ENCODE results near the gene CABP1. TPM values are rescaled to one million over a fixed set of nuclear protein-coding genes. Genes with fewer than 3 reads are reported as not detected.

CABP1 gene
- total and polyA plus RNA-seq, 2 donors (not counting 3 experiments of a cell fraction or from before 2014, with no cell fraction given): 0.07 to 0.31 TPM

- DNase-seq (ENCODE audit: low read depth, low spot score) (no peak), FAIRE-seq (no peak)
- H3K4me3 ChIP-seq (replicated peaks in 1 of 3; ENCODE audit: insufficient read depth in 1 of 3, low read depth in 1 of 3, low read length in 3 of 3): no peak overlapping the region
- H3K9me3 ChIP-seq (replicated peaks; ENCODE audit: control insufficient read depth, insufficient read depth, low read length): no peaks in the 10 kb centered on the region
- H3K27ac ChIP-seq (ENCODE audit: insufficient read depth, low read depth, low read length): no peak overlapping the region
- TF ChIP-seq POLR2A (IDR thresholded peaks at IDR 0.05; ENCODE audit: low read depth, low read length): no peak
- no peak for TF ChIP-seq FOS (IDR thresholded peaks at IDR 0.05; ENCODE audit: borderline replicate concordance, insufficient read depth, low read length)
- TF ChIP-seq GATA2 (IDR thresholded peaks at IDR 0.05; ENCODE audit: insufficient read depth, insufficient read length, low read depth, low read length): no peak
- TF ChIP-seq CTCF (IDR thresholded peaks at IDR 0.05; ENCODE audit: extremely low read depth in 1 of 2, insufficient read depth in 1 of 2, low read depth in 1 of 2, low read length in 2 of 2): no peak
- TF ChIP-seq EZH2 (IDR thresholded peaks at IDR 0.05; ENCODE audit: borderline replicate concordance, low read depth, low read length, severe bottlenecking): no peak
- TF ChIP-seq JUN (IDR thresholded peaks at IDR 0.05; ENCODE audit: borderline replicate concordance, insufficient read depth, insufficient read length, low read depth): no peak
- TF ChIP-seq POLR2AphosphoS5 (IDR thresholded peaks at IDR 0.05; ENCODE audit: insufficient read depth, low read depth, low read length): no peak
- H3K79me2 ChIP-seq (ENCODE audit: control insufficient read depth, insufficient read depth, low read length): no peaks in the 10 kb centered on the region
- H4K20me1 ChIP-seq (replicated peaks; ENCODE audit: control insufficient read depth, extremely low read depth, insufficient read depth, low read length): no peaks in the 10 kb centered on the region
- no peak overlapping the region for H3K9ac ChIP-seq (replicated peaks; ENCODE audit: extremely low read depth, insufficient read depth, low read length)
- no peaks in the 10 kb centered on the region for H3K36me3 ChIP-seq (ENCODE audit: control insufficient read depth in 2 of 2, extremely low read depth in 1 of 2, insufficient read depth in 2 of 2, low read length in 2 of 2)
- no peaks in the 10 kb centered on the region for H3K9me1 ChIP-seq (replicated peaks; ENCODE audit: control insufficient read depth, extremely low read depth, insufficient read depth, low read length)
- dilution Hi-C loops (cut with MboI; ENCODE audit: extremely low pct_ligation_motif_present, low sequenced_read_pairs): no loop called here
- no TSS peak for BruUV-seq (replicated peaks)
- no peaks in the 10 kb centered on the region for H3K4me1 ChIP-seq (ENCODE audit: control insufficient read depth, extremely low read depth, insufficient read depth, low read length)
- H2AFZ ChIP-seq (ENCODE audit: low read depth, low read length): no peak overlapping the region
- CTCF ChIA-PET: no interaction called here
- POLR2A ChIA-PET: no interaction called here
- peaks cover 4 to 13% of the 10 kb centered on the region in 2 experiments for H3K27me3 ChIP-seq (ENCODE audit: control insufficient read depth in 2 of 2, insufficient read depth in 2 of 2, low read length in 2 of 2)
- intact Hi-C loops (cut with micrococcal nuclease): no loop called here
- no peak overlapping the region for H3K4me2 ChIP-seq (ENCODE audit: insufficient read depth, low read length)
These were observed 21.3 kb upstream of the CABP1 start for GRCh38 chr12:120618954-120619615.

Measured in endothelial cell of umbilical vein (primary cell).